ENCODE results near the gene TRIM44.

Gene TRIM44

GRCh38 chr11:35791088-35791958 is 128.7 kb downstream of the TRIM44 start:
- no peak for DNase-seq (ENCODE audit: low spot score)

DNA sequence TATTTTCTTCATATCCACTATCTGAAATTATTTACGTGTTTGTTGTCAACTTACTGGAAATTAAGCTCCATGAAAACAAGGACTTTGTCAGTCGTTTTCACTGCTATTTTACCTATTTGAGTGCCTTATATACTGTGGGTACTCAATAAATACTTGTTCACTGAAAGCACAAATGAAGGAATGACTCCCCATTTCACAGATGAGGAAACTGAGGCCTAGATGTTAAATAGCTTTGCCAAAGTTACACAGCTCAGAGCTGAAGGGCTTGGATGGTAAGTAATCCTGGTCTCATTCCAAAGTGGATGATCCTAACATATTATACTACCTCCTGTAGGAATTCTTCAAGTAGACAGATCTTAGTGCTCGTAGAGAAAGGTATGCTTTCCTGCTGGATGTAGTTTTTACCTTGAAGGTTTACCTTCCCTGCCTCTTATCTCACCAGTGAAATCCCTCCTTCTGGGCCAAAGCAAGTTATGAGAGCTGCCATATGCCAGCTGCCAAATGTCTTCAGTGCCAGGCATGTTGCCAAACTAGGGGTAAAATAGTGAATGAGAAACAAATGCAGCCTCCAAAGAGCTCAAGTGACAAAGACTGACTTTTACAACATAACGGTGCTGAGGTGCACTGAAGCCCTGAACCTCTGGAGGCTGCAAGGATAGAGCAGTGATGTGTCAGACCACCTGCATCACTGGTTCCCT is 129.7 kb downstream of the TRIM44 start:
- DNase-seq (ENCODE audit: low spot score) = no peak

- no peak for DNase-seq (ENCODE audit: low spot score)
Observed at GRCh38 chr11:35792846-35793192, 130.2 kb downstream of the TRIM44 start.

DNA sequence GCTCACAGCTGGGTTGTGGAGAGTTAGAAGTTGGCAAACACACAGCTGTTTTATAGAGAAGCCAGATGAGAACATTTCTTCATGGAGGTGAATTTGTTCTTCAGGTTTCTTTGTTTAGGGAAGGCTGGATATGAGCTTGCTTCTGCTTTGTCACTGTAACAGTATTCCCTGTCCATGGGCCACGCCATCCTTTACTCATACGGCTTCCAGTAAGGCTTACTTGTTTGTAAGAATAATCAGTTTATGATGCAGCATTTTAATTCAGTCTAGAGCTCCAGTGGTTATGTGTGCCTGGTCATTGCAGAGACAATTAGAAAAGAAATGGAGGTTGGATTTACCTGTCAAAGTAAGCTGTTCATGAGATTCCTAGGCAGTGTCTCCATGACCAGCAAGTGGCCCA is 131.8 kb downstream of the TRIM44 start:
- DNase-seq (ENCODE audit: low spot score) = no peak

DNA sequence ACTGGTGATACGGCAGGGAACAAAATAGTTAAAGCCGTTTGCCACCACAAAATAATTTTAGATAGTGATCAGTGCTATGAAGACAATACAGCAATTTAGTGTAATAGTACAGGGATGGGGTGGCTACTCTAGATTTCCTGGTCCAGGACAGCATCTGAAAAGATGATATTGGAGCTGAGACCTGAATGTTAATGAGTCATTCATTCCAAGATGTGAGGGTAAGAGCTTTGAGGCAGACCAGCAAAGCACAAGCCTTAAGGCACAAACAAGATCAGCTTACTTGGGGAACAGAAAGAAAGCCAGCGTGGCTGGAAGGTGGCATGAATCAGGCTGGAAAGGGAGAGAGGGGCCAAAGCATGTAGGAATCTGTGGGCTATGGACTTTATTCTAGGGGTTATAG is 132.3 kb downstream of the TRIM44 start:
- no peak for DNase-seq (ENCODE audit: low spot score)

- DNase-seq (ENCODE audit: low spot score) = no peak
Observed at GRCh38 chr11:35796562-35796961, 134.0 kb downstream of the TRIM44 start.

DNA sequence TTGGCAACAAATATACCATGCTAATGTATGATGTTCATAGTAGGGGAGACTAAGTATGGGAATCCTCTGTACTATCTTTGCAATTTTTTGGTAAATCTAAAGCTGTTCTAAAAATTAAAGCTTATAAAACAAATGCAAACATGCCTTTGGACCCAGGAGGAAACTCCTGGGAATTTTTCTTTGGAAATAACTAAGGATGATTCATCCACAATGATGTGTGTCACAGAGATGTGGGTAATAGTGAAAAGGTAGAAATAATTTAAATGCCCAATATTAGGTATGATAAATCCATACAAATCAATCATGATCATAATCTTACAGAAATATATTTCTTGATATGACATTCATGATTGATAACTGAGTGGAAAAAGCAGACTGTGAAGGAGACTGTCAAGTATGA is 135.8 kb downstream of the TRIM44 start:
- DNase-seq (ENCODE audit: low spot score) = no peak

- DNase-seq (ENCODE audit: low spot score) = no peak
Observed at GRCh38 chr11:35798983-35799382, 136.4 kb downstream of the TRIM44 start.

- no peak for DNase-seq (ENCODE audit: low spot score)
Observed at GRCh38 chr11:35799655-35800054, 137.1 kb downstream of the TRIM44 start.

GRCh38 chr11:35800970-35801953 is 138.7 kb downstream of the TRIM44 start:
- DNase-seq (ENCODE audit: low spot score) = no peak

GRCh38 chr11:35802221-35802620 is 139.6 kb downstream of the TRIM44 start:
- DNase-seq (ENCODE audit: low spot score) = no peak

GRCh38 chr11:35802672-35803071 is 140.1 kb downstream of the TRIM44 start:
- no peak for DNase-seq (ENCODE audit: low spot score)

GRCh38 chr11:35803115-35803514 is 140.5 kb downstream of the TRIM44 start:
- DNase-seq (ENCODE audit: low spot score) = no peak

GRCh38 chr11:35804451-35805040 is 142.0 kb downstream of the TRIM44 start:
- DNase-seq (ENCODE audit: low spot score) = no peak

DNA sequence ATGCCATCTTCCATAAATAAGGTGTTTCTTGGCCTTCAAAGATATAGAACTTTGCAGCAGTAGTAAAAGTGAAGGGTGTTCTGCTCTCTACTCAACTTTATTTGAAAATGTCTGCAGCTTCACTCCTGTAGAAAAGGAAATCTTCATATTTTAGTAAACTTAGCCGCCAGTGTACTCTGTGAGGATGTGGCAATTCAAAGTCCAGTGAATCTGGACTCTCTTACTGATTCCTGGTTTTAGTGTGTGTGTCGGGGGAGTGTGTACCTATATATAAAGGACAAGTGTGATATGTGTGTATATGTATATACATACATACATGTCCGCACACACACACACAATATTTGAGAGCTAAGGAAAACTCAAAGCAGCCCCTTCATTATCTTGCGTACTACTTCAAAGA is 147.0 kb downstream of the TRIM44 start:
- DNase-seq (ENCODE audit: low spot score) = no peak

- DNase-seq (ENCODE audit: low spot score) = no peak
Observed at GRCh38 chr11:35810045-35810645, 147.6 kb downstream of the TRIM44 start.

DNA sequence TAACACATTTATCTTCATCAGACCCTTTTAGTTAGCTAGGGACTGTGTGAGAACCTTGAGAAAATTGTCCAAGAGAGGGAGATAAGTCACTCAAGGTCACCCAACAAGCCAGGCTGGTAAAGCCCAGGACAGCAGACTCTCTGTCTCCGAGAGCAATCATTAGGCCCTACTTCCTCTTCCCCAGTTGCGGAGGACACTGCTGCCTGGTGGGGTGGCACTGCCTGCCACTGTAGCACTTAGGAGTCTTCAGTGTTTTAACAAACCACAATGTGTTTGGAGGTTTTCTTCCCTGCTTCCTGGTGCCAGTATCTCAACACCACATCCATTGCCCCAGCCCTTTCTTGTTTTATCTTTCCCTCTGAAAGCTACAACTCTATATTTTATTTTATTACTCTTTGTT is 149.2 kb downstream of the TRIM44 start:
- DNase-seq (ENCODE audit: low spot score) = no peak

DNA sequence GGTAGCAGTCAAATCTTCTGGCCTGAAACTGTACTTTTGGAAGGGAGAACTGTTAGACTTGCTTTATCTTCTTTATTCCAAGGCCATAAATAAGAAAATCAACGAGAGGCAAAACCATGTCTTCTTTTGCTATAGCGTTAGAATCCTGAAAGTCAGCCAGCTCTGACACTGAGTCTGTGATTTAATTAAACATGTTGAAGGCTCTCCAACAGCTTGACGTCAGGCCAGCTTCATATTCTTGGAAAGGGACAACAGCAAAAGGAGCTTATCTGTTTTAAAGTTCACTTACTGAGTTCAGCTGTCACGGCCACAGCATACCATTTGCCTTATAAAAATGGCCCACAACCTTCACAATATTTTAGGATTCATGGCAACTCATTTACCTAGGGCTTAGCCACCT is 150.3 kb downstream of the TRIM44 start:
- no peak for DNase-seq (ENCODE audit: low spot score)

GRCh38 chr11:35814081-35814695 is 151.6 kb downstream of the TRIM44 start:
- no peak for DNase-seq (ENCODE audit: low spot score)

GRCh38 chr11:35814720-35815305 is 152.2 kb downstream of the TRIM44 start:
- no peak for DNase-seq (ENCODE audit: low spot score)
